D341Med (cell line): ENCODE data around the gene HACD4.
"Not testable (repeated sequence)": the region's sequence is repeated elsewhere in the genome, so short reads cannot be mapped to it uniquely, and the experiment has no call there.

Source experiments
- DNase-seq: peaks from one replicate; pipeline ENCODE4 v3.0.0; 2012; ENCODE audit warnings: low spot score

Gene HACD4

DNA sequence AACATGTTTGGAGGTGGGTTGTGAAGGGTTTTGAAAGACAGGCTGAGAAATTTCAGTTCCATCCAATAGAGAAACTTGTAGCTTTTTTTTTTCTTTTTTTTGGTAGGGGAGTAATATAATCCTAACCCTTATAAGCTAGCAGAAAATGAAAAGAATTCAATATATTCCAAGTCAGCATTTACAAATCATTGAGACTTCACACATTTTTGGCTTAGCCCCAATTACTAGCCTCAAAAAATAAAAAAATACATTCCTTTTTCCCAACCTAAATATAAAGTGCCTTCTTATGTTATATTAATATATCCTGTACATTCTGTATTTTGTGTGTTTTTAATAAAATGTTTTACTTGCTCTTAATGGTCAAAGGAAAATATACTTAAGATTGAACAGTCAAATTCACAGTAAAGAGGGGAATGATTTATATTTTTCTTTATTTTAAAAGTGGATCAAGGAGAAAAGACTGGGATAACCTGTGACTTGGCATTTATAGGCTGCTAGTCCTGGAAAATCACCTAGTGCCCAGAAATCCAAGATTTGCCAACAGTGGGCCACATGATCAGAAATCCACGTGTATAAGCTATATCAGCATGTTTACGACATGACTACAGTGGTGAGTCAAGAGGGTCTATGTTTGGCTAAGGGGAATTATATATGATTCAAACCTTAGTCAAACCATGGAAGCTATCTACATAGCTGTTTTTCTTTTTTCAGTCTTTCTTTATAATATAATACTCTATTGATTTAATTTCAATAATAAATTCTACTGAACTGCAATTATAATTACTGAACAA, 14.5 kb downstream of the HACD4 start:
- DNase-seq: no peak

DNA sequence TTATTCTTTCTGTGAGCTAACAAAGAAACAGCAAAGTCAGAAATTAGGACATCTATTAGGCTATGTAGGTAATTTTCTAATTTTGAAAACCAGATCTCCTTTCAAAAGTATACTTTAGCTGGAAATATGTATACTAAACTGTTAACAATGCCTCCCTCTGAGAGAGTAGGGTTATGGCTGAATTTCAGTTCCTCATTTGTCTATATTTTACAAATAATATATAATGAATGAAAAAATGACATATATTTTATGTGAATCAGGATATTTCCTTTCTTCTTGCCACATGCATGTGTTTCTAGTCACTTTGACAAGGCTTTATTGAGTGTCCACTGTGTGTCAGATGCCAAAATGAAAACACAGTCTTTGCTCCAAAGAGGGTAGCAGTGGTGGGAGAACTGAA, 15.4 kb downstream of the HACD4 start:
- DNase-seq: no peak

DNA sequence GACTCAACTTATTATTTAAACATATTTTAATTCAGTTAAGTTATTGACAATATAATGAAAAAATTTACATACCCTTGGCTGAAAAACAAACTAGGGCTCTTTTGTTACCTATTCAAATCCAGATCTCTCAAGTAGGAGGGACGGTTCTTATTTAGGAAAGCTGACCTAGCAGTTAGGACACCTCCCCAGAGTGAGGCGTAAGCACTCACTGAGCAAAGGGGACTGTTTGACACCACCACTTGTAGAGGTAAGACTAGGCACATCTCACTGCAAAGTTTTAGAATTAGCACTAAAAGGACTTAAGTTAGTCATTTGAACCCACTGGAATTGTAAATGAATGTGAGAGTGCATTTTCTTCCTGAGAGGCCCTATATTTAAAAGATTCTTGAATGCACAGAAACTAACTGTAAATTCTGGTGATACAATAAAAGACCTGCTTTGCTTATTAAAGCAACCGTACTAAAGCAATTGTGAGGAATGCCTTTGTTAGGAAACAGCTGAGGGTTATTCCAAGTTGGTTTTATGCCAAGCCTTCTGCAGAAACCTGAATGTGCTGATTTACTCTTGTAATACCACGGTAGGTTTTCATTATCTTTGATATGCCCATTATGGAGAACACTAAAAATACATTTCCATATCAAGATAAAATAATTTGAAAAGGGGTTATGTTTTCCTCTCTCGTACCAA, 16.2 kb downstream of the HACD4 start:
- DNase-seq: no peak

DNA sequence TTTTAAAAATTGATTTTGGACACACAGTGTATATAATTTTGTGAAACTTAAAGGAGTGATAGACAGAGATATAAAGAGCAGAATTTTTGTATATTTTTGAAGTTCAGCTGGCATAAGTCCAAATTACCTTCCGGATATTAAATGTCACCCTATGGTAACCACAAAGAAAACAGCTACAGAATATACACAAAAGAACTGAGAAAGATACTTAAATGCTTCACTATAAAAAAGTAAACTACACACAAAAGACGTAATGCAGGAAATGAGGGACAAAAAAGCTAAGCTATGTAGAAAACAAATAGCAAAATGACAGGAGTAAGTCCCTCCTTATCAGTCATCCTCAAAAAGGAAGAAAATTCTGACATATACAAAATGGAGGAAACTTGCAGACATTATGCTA, 29.4 kb downstream of the HACD4 start:
- DNase-seq: no peak

DNA sequence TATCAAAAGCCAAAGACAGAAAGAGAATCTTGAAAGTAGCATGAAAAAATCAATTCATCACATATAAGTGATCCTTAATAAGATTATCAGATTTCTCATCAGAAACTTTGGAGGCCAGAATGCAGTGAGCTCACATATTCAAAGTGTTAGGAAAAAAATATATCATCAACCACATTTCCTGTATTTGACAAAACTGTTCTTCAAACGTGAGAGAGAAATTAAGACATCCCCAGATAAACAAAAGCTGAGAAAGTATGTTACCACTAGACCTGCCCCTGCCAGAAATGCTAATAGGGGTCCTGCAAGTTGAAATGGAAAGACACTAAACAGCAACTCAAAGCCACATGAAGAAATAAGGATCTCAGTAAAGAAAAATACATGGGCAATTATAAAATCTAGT, 29.9 kb downstream of the HACD4 start:
- DNase-seq: no peak

DNA sequence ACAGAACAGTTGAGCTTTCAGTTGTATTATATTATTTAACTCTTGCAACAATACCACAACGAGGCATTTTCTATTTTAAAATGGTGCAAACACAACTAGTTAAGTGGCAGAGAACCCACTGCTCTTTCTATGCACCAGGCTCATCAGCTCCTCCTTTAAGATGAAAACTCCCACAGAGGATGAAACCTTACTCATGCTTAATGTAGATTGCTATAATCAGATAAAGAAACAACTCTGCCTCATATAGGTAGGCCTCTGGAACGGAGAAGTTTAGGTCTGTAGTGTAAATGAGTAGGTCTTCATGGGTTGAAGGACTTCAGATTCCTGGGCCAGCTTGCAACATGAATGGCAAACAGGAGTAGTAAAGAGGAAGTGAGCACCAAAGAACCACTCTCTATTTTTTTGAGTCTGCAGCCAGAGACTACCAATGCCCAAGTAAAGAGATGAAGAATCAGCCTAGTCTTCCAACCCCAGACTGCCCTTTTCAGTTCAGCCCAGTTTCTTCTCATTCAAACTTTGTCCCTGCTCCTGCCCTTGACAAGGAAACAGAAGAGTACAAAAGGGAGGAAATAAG, 33.9 kb downstream of the HACD4 start:
- no peak for DNase-seq

DNA sequence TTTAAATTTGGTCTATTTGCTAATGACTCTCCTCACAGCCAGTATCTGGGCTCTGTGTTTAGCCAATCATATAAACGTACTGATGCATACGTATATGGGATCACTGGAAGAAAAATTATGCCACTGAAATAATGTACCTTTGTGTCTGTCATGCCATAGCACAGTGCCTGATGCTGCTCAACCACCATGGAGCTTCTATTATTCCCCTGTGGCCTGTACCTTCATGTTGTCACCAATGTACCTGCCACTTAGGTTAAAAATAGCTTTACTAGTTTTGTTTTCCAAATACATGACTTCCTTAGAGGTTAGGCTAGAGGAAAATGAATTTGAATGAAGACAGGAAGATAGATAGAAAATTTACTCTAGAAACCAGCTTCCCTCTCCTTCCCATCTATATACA, 34.6 kb downstream of the HACD4 start:
- no peak for DNase-seq

DNA sequence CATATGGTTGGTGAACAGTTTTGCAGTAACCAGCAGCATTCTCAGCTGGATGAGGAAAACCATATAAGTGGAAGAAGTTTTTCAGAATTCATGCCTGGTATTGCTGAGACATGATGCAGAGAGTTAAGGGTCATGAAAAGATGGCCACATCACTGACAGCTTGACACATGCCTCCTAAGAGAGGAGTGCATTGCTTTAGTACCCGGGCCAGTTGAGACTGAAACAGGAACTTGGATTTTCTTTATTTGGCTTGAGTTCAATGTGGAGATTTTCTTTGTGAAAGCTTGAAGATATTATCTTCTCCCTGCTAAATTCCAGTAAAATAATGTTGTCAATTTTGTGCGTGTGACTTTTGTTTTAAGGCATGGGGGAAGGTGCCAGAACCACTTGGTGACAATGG, 35.8 kb downstream of the HACD4 start:
- DNase-seq: no peak

DNA sequence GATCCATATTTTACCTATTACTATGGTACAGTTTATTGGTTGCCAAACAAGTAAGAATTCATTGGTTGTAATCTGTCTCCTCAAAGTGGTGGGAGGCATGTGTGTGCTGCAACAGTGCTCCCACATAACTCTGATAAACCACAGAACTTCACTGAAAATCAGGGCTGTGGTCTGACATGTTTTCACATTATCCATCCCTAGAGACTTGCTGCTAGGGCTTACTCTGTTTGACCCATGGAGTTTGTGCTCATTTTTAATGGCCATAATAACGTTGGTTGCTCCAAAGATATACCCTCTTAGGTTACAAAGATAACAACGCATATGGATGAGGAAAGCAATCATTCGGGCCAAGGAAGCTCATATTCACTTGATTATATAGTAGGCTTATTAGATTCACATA, 37.0 kb downstream of the HACD4 start:
- DNase-seq: no peak

DNA sequence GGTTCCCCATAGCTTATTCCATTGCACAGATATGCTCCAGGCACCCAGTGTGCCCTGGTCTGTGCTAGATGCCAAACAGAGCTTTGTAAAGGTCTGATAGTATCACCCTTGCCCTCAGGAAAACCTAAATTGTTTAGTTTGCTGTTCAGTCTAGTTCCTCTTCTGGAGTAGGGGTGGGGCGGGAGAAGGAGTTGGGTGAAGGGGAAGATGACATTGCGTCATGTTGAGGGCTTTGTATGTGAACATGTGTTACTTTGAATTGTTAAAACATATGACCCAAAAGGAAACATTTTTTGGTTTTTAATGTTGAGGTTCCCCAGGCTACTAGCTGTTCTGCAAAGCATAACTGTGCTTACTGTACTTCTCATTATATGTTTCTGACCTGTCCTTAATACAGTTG, 40.6 kb downstream of the HACD4 start:
- DNase-seq: no peak

DNA sequence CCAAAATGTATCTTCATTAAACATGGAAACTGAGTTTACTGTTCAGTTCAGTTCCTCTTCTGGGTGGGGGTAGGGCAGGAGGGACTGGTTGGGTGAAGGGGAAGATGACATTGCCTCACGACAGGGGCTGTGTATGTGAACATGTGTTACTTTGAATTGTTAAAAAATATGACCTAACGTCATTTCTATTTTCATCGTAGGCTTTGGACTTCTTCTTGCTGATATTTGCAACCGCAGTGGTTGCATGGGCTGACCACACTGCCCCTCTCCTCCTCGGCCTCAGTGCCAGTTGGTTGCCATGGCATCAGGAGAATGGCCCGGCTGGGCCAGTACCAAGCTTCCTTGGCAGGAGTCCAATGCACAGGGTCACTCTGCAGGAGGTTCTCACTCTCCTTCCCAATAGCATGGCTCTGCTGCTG, 41.5 kb downstream of the HACD4 start:
- DNase-seq: no peak

DNA sequence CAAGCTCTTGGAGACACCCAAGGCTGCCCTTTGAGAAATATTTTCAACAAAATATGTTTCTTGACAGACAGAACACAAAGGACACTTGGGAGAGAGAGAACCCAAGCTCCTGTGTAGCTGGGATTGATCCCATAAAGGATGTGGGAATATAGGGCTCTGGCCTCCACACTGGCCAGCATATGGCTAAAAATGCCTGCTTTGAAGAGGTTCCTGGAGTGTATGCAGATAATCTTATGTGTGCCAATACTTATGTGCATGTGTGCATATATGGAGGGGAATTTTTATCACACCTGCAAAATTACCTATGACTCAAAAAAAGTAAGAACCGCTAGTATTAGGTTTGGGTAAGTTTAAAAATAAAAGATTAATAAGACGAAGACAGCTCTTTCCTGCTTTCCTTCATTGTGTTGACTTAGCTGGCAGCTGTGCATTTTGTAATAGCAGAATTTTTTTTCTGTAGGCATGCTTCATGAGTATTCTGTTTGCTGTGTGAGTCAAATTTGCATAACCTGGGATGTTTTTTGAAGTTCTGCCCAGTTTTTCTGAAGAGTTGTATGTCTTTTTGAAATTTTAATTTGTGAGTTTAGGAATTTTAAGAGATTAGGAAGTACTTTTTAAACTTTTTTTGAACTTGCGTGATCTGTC, 42.6 kb downstream of the HACD4 start:
- DNase-seq: no peak

DNA sequence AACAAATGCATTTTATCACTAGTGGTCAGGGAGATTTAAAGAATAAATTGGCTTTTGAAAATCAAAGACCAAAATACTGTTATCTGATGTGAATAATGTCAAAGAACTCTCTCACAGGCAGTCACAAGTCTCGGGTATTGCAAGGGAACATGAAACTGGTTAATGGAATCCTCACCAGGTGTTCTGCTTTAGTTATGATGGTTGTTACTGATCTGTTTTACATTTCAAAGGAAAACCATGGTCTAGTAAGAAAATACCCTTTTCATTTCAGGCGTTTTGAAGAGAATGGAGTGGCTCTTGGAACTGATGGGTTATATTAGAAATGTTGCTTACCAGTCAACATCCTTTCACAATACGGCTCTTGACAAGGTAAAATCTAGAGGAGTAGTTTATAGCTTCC, 43.4 kb downstream of the HACD4 start:
- DNase-seq: no peak

DNA sequence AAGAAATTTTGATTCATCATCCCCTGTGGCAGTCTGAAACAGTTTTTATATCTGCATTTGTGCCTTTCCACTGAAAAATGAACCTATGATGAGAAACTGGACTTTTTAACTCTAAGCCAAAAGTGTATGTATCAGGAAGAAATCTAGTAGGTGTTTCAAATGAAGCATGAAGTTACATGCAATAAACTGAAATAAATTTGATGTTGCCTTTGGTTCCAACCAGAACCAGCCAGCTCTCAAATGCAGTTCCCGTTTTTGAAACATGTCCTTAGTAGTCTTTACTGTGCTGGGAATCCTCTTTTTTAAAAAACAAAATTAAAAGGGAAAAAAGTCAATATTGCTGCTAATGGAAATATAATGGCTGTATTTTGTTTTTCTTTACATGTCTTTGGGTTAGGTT, 43.9 kb downstream of the HACD4 start:
- DNase-seq: no peak

DNA sequence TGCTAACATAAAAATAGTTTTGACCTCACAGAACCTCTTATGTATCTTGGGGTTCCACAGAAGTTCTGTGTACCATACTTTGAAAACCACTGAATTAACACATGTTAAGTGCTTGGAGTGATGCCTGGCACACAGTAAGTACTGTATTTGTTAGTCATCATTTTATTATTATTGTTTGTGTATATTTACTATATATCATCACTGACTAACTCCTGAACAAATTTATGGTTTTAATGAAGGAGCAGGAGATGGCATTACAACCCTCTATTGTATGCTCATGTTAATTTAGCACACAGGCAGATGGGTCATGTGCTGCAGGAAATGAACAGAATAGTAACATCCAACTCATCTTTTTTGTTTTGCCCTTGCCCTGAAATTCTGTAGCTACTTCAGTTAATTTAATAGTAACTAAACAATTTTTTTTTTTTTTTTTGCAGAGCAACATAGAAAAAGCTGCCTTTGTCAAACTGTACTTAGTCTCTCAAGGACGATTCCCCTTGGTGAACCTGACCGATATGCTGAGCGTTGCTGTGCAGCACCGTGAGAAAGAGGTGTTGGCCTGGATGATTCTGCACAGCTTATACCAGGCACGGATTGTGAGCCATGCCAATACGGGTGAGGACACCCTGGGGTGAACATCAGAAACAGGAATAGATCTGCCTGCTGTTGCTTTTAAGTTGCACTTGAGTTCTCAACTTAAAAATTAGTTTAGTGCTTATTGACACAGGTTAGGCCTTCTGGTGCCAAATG, 45.4 kb downstream of the HACD4 start:
- no peak for DNase-seq

DNA sequence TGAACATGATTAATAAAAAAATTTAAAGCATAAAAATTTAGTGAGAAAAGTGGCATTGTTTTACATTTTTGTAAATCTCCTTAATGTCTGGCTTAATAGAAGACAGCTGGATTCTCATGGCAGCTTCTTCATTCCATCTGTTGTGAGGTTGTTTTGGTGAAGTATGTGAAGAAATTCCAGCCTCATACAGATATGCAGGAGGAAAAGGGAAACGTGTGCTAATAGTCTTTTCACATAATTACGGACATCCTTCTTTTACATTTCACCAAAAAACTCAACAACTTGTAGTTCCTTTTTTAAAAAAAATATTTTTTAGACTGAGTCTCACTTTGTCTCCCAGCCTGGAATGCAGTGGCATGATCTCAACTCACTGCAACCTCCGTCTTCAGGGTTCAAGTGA, 46.9 kb downstream of the HACD4 start:
- DNase-seq: no peak

DNA sequence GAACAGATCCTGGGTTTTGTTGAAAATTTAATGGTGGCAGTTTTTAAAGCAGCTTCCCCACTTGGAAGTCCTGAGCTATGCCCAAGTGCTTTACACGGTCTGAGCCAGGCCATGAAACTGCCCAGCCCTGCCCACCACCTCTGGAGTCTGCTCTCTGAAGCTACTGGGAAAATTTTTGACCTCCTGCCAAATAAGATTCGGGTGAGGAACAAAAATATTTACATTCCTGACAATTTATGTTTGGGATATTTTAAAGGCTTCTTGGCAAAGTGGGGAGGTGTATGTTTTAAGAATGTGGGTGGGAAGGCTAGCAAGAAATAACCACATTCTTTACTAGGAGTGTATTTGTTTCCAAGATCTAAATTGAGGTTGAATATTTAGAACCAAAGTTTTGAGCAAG, 50.0 kb downstream of the HACD4 start:
- no peak for DNase-seq

DNA sequence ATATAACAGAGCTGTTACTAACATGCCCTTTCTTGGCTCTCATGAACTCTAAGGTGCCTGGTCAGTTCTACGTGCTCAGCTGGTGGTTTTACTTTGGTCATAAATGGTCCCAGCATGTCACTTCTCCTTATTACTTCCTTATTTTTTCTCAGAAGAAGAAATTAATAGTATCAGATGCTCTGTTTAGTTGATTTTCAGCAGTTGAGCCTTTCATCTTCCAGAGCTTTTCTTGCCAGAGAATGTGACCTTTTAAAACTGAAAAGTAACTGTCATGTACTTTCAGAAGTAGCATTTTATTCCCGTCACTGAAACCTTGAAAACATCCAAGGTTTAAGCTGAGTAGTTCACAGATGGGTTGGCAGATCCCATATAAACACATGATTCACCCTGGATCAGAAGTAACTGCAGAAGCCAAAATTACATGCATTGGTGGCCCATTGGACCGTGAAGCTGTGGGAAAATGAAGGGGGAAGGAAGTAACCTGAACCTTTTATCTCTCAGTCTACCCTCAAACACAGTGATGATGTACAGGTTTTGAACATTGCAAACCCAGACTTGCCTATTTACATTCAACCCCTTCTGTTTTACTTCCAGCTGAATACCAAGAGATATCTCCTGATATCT, 50.5 kb downstream of the HACD4 start:
- DNase-seq: no peak

DNA sequence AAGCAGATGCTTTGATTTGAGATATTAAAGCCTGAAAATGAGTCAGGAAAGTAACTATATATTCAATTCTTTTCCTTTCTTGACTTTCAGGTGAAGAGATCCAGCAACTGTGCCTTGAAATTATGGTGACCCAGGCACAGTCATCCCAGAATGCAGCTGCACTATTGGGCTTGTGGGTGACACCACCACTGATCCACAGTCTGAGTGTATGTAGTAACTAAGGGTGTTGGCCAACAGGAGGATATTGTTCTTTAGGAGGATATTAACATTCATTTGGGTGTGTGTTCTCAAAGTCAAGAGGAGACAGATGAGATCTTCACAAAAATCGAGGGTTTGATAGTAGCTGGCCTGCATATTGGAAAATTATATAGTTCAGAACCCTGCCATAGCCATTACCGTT, 53.2 kb downstream of the HACD4 start:
- DNase-seq: no peak

DNA sequence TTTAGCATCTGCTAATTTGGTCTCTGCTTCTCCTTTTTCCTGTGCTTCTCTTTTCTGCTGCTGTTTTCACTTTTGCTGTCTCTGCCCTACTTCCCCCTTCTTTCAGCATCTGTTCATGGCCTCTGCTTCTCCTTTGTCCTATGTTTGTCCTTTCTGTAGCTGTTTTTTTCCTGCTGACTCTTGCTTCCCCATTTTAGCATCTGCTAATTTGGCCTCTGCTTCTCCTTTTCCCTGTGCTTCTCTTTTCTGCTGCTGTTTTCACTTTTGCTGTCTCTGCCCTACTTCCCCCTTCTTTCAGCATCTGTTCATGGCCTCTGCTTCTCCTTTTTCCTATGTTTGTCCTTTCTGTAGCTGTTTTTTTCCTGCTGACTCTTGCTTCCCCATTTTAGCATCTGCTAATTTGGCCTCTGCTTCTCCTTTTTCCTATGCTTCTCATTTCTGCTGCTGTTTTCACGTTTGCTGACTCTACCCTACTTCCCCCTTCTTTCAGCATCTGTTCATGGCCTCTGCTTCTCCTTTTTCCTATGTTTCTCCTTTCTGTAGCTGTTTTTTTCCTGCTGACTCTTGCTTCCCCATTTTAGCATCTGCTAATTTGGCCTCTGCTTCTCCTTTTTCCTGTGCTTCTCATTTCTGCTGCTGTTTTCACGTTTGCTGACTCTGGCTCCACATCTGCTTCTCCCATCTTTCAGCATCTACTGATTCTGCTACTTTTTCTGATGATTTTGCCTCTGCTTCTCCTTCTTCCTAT, 57.1 kb downstream of the HACD4 start:
- not testable (repeated sequence) for DNase-seq
